Measurements from ENCODE around the gene MRPL54.

The MRPL54 gene

GRCh38 chr19:3762501-3763459 lies at the start of gene MRPL54:
Gene MRPL54 (plus strand): TSS chr19:3762682. CDS start chr19:3762701, 19 bp downstream.
- DNase-seq: peak; percentile 83 to 100 (median 98)

GRCh38 chr19:3716147-3716668 lies 46.3 kb upstream of the MRPL54 start:
- no peak for DNase-seq

GRCh38 chr19:3719868-3720267 lies 42.6 kb upstream of the MRPL54 start:
- DNase-seq: no peak

GRCh38 chr19:3720349-3720917 lies 42.0 kb upstream of the MRPL54 start:
- no peak for DNase-seq

- peak in 38 of 58 donors; percentile 1 to 68 (median 16) for DNase-seq
Measured at GRCh38 chr19:3721131-3721886, 41.2 kb upstream of the MRPL54 start.

GRCh38 chr19:3721887-3722442 lies 40.5 kb upstream of the MRPL54 start:
- no peak for DNase-seq

GRCh38 chr19:3722443-3723109 lies 39.9 kb upstream of the MRPL54 start:
- DNase-seq: no peak

- no peak for DNase-seq
Measured at GRCh38 chr19:3723110-3723488, 39.4 kb upstream of the MRPL54 start.

GRCh38 chr19:3723883-3724282 lies 38.6 kb upstream of the MRPL54 start:
- no peak for DNase-seq

- DNase-seq: no peak
Measured at GRCh38 chr19:3725121-3725520, 37.4 kb upstream of the MRPL54 start.

GRCh38 chr19:3725640-3726310 lies 36.7 kb upstream of the MRPL54 start:
- DNase-seq: no peak

- no peak for DNase-seq
Measured at GRCh38 chr19:3730457-3730958, 32.0 kb upstream of the MRPL54 start.

GRCh38 chr19:3732108-3732507 lies 30.4 kb upstream of the MRPL54 start:
- no peak for DNase-seq

GRCh38 chr19:3733549-3734309 lies 28.8 kb upstream of the MRPL54 start:
- no peak for DNase-seq

GRCh38 chr19:3734310-3734600 lies 28.2 kb upstream of the MRPL54 start:
- no peak for DNase-seq

- no peak for DNase-seq
Measured at GRCh38 chr19:3736106-3736724, 26.3 kb upstream of the MRPL54 start.

GRCh38 chr19:3737487-3738205 lies 24.8 kb upstream of the MRPL54 start:
- no peak for DNase-seq

Measured in anterior cingulate cortex (tissue), 58 donors.